Stimulated activated CD8-positive, alpha-beta memory T cell treated with anti-CD3 and anti-CD28 coated beads, Interleukin-12 subunit alpha, Interleukin-12 subunit beta, amount 100 ng/mL, for 1 hour (primary cell): ENCODE data around the gene GKN2.

ENCODE experiments used
- DNase-seq: peaks from one replicate; pipeline ENCODE4 v3.0.0-alpha.2; 2020; ENCODE audit warnings: low read depth

Gene GKN2, protein sequence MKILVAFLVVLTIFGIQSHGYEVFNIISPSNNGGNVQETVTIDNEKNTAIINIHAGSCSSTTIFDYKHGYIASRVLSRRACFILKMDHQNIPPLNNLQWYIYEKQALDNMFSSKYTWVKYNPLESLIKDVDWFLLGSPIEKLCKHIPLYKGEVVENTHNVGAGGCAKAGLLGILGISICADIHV

GRCh38 chr2:68952887-68953521, at the start of gene GKN2:
Gene GKN2 (minus strand): TSS chr2:68952893. CDS start chr2:68952861, 32 bp downstream.
- no peak for DNase-seq

- no peak for DNase-seq
These were observed 49.2 kb upstream of the GKN2 start for GRCh38 chr2:69001879-69002278.

DNA sequence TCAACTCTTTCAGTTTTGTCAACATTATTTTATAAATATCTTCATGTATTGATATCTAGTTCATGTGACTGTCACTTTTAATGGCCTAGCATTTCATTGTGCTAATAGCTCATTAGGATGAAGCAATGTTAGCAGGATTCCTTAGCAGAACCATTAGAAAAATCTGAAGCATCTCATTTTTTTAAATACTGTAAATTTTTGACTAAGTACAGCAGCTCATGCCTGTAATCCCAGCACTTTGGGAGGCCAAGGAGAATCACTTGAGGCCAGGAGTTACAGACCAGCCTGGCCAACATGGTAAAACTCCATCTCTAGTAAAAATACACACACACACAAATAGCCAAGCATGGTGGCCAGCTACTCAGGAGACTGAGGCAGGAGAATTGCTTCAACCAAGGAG, 44.7 kb upstream of the GKN2 start:
- DNase-seq = no peak

- no peak for DNase-seq
These were observed 43.2 kb upstream of the GKN2 start for GRCh38 chr2:68995916-68996315.

GRCh38 chr2:68994864-68995263, 42.2 kb upstream of the GKN2 start:
- DNase-seq = no peak

DNA sequence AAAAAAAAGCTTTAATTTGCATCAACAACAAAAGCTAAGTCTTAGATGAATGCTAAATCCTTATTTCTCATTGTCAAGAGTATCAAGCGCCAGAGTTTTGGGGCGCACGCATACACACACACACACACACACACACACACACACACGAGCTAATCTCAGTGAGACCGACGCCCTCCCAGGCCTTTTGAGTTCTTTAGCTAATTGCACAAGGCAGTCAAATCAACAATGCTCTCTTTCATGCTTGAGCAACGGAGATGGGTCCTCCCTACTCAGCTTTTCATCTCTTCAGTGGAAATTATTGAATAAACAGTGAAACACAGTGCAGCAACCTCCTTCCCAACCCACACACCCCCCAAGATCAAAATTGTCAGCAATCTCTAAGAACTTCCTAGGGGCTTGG, 41.0 kb upstream of the GKN2 start:
- no peak for DNase-seq

- DNase-seq = no peak
These were observed 40.2 kb upstream of the GKN2 start for GRCh38 chr2:68992933-68993332.

DNA sequence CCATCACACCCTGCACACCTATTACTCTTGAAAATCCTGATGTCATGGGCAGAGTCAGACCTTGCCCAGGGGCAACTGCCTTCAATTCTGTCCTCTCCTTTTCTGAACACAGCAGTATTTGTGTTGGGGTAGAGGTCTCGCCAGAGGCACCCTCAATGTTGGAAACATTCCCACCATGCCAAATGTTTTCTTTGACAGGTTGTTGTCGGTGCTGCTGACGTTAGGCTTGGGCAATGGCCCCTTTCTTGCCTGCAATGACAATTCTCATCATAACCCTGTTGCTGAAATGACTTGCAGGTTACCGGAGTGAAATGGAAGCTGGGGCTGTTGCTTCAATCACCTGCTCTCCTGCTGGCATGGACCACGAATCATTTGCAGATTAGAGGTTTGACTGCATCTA, 39.6 kb upstream of the GKN2 start:
- no peak for DNase-seq

DNA sequence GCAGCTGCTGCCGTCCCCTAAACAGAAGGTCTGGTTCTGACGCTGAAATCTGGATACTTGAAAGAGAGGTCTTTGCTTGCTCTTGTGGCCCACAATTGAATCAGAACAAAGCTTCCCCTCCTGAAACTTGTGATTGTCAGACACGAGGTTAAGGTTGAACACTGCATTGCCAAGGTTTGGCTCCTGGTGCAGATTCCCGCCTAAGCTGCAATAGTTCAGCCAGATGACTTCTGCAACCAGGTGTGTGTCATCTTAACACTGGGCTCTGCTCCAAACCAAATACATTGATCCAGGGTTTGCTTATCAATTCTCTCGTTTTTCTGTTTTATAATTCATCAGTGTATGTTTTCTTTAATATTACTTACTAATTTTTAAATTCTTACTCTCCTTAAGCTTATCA, 36.3 kb upstream of the GKN2 start:
- no peak for DNase-seq

DNA sequence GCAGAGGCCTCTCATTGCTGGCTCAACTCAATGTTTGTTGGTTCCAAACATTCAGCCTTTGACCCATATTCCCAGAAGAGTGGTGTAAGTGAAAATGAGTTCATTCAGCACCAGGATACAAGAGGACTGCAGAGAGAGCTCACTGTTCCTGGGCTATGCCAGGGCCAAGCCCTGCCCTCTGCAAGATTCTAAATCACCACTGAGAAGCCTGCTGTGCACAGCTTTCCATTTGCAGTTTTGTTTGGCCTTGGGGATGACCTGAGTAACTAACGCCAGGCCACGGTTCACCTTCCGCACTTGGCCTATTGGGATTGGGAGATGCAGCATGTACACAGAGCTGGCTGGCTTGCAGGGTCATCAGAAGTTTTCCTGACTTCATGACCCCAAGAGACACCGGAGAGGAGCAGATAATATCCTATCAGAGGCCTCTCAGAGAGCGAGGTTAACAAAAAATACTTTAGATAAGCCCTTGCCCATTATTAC, 34.4 kb upstream of the GKN2 start:
- DNase-seq = no peak

DNA sequence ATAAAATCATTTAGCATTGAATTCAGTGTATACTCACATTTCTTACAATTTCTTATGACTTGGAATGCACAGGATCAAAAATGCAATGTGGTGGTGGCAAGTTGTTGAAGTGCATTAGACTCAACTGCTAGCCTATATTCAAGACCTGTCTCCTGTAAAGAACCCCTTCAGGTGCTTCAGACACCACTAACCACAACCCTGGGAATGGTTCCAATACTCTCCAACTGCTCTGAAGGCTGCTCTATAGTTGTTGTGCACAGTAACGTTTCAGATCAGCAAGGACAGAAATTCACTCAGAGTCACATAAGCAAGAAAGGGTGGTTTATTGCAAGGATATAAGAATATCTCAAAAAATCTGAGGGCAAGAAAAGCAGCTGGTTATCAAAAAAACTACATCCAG, 28.3 kb upstream of the GKN2 start:
- no peak for DNase-seq

DNA sequence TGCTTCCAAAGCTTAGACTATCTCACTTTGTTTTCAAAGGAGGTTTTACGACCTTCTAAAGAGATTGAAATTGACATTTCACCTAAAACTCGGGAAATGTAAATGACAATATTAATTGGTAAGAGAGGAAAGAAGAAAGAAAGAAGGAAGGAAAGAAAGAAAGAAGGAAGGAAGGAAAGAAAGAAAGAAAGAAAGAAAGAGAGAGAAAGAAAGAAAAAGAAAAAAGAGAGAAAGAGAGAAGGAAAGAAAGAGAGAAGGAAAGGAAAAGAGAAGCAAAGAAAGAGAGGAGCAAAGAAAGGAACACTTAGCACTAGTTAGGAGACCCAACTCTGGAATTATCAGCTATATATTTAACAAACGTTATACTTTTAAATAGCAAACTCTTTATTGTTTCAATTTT, 25.4 kb upstream of the GKN2 start:
- DNase-seq = no peak

GRCh38 chr2:68977453-68977852, 24.8 kb upstream of the GKN2 start:
- no peak for DNase-seq

DNA sequence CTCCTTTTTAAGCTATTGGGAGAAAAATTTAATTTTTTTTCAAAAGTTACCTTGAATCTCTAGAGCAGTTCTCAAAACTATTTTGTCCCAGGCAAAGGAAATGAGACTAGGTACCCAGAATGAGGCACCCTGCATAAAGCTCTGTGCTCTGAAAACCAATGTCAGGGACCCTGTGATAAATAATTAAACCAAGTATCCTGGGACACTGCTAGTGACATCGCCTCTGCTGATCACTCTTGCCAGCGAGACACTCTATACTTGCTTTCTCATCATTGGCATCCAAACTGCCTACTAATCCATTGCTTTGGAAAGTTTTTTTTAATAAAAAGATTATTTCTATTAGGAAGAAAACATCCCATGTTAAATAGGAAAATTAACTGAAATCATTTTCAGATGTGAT, 23.2 kb upstream of the GKN2 start:
- no peak for DNase-seq

- DNase-seq = no peak
These were observed 22.4 kb upstream of the GKN2 start for GRCh38 chr2:68974946-68975665.

DNA sequence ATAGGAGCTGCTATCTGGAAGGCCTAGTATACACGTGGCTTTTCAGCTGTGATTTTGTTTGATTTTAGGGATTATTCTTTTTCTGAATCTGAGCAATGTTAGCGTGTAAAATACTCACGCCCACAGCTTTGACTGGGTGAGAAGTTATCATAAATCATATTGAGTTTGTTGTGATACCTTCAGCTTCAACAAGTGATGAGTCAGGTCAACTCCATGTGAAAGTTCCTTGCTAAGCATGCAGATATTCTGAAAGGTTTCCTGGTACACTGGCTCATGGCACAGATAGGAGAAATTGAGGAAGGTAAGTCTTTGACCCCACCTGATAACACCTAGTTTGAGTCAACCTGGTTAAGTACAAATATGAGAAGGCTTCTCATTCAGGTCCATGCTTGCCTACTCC, 21.6 kb upstream of the GKN2 start, which contains the start of gene GKN1:
TSS of gene GKN1 (plus strand) at position 386 of the 400 bp plus-strand sequence. CDS start 42 bp downstream, outside the sequence.
- DNase-seq = no peak

- DNase-seq = no peak
These were observed 19.0 kb upstream of the GKN2 start for GRCh38 chr2:68971591-68972231.

DNA sequence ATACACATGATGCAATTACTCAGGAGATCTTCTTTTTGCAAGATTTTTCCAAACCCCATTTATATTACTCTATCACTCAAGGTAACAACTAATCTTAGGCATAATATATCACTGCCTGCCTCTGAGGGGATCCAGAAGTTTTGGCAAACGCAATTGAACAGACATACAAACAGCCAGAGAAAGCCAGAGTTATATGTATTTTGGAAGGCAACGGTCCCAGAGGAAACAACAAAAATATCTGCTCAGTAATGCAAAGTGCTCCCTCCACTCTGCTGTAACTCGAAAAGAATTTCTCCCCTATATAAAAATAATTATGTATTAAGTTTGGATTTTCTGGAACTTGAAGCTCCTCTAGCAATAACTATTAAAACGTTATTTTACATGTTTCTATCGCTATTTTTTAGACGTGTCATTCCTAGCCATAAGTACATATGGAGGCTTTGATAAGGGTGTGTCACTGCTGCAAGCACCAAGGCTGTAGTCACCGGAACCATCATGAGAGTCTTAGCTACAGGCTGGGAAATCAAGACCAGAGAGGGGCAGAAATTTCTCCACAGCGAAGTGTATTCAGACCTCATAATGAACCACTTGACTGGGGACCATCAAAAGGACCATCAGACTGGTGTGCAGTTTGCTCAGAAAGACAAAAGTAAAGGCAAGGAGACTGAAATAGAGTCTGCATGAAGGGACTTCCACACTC, 18.0 kb upstream of the GKN2 start:
- DNase-seq = no peak

- DNase-seq = no peak
These were observed 17.2 kb upstream of the GKN2 start for GRCh38 chr2:68969736-68970490.

- DNase-seq = no peak
These were observed 15.5 kb upstream of the GKN2 start for GRCh38 chr2:68968221-68968620.

- no peak for DNase-seq
These were observed 11.6 kb upstream of the GKN2 start for GRCh38 chr2:68964282-68964681.
